ENCODE data around the gene TRIM38. TPM values are rescaled to one million over a fixed set of nuclear protein-coding genes. Genes with fewer than 3 reads are reported as not detected.
A peak's percentile ranks its signal among the peaks of the same experiment; 100 is the strongest.

Gene TRIM38
- total RNA-seq, 1 experiment from 2014 or later = 5.8 TPM

- no peak for DNase-seq (ENCODE audit: low read depth)
- in situ Hi-C loops (cut with HindIII; ENCODE audit: low pct_unique_long_range_greater_than_20kb, low sequenced_read_pairs) = no loop called here
Observed at GRCh38 chr6:25960734-25961133, 1.9 kb upstream of the TRIM38 start.

- no peak for DNase-seq (ENCODE audit: low read depth)
- in situ Hi-C loops (cut with HindIII; ENCODE audit: low pct_unique_long_range_greater_than_20kb, low sequenced_read_pairs) = no loop called here
Observed at GRCh38 chr6:25961619-25962148, 918 bp upstream of the TRIM38 start.

GRCh38 chr6:25963426-25964123 lies 973 bp downstream of the TRIM38 start:
- no peak for DNase-seq (ENCODE audit: low read depth)
- in situ Hi-C loops (cut with HindIII; ENCODE audit: low pct_unique_long_range_greater_than_20kb, low sequenced_read_pairs) = no loop called here

GRCh38 chr6:25965058-25965457 lies 2.5 kb downstream of the TRIM38 start:
- in situ Hi-C loops (cut with HindIII; ENCODE audit: low pct_unique_long_range_greater_than_20kb, low sequenced_read_pairs) = no loop called here

GRCh38 chr6:25966711-25967110 lies 4.1 kb downstream of the TRIM38 start:
- in situ Hi-C loops (cut with HindIII; ENCODE audit: low pct_unique_long_range_greater_than_20kb, low sequenced_read_pairs) = no loop called here

More at GRCh38 chr6:25965058-25965457, 2.5 kb downstream of the TRIM38 start:
- no peak for DNase-seq (ENCODE audit: low read depth)

GRCh38 chr6:25968769-25969168 lies 6.2 kb downstream of the TRIM38 start:
- no peak for DNase-seq (ENCODE audit: low read depth)
- in situ Hi-C loops (cut with HindIII; ENCODE audit: low pct_unique_long_range_greater_than_20kb, low sequenced_read_pairs) = no loop called here

More at GRCh38 chr6:25966711-25967110, 4.1 kb downstream of the TRIM38 start:
- no peak for DNase-seq (ENCODE audit: low read depth)

- peak; percentile 88 for DNase-seq (ENCODE audit: low read depth)
- in situ Hi-C loops (cut with HindIII; ENCODE audit: low pct_unique_long_range_greater_than_20kb, low sequenced_read_pairs) = no loop called here
Observed at GRCh38 chr6:25971187-25971821, 8.7 kb downstream of the TRIM38 start.

- no peak for DNase-seq (ENCODE audit: low read depth)
- in situ Hi-C loops (cut with HindIII; ENCODE audit: low pct_unique_long_range_greater_than_20kb, low sequenced_read_pairs) = no loop called here
Observed at GRCh38 chr6:25972128-25972527, 9.5 kb downstream of the TRIM38 start.

- DNase-seq (ENCODE audit: low read depth) = no peak
- in situ Hi-C loops (cut with HindIII; ENCODE audit: low pct_unique_long_range_greater_than_20kb, low sequenced_read_pairs) = no loop called here
Observed at GRCh38 chr6:25972902-25973301, 10.3 kb downstream of the TRIM38 start.

- in situ Hi-C loops (cut with HindIII; ENCODE audit: low pct_unique_long_range_greater_than_20kb, low sequenced_read_pairs) = no loop called here
- DNase-seq (ENCODE audit: low read depth) = no peak
Observed at GRCh38 chr6:25973923-25974555, 11.4 kb downstream of the TRIM38 start.

- in situ Hi-C loops (cut with HindIII; ENCODE audit: low pct_unique_long_range_greater_than_20kb, low sequenced_read_pairs) = no loop called here
- DNase-seq (ENCODE audit: low read depth) = no peak
Observed at GRCh38 chr6:25975923-25976560, 13.4 kb downstream of the TRIM38 start.

- in situ Hi-C loops (cut with HindIII; ENCODE audit: low pct_unique_long_range_greater_than_20kb, low sequenced_read_pairs) = no loop called here
- no peak for DNase-seq (ENCODE audit: low read depth)
Observed at GRCh38 chr6:25980935-25981334, 18.3 kb downstream of the TRIM38 start.

GRCh38 chr6:25981568-25982263 lies 19.1 kb downstream of the TRIM38 start:
- in situ Hi-C loops (cut with HindIII; ENCODE audit: low pct_unique_long_range_greater_than_20kb, low sequenced_read_pairs) = no loop called here
- peak; percentile 31 for DNase-seq (ENCODE audit: low read depth)

- DNase-seq (ENCODE audit: low read depth) = no peak
Observed at GRCh38 chr6:25984265-25984664, 21.7 kb downstream of the TRIM38 start.

GRCh38 chr6:25987845-25988244 lies 25.2 kb downstream of the TRIM38 start:
- in situ Hi-C loops (cut with HindIII; ENCODE audit: low pct_unique_long_range_greater_than_20kb, low sequenced_read_pairs) = no loop called here

More at GRCh38 chr6:25984265-25984664, 21.7 kb downstream of the TRIM38 start:
- in situ Hi-C loops (cut with HindIII; ENCODE audit: low pct_unique_long_range_greater_than_20kb, low sequenced_read_pairs) = no loop called here

GRCh38 chr6:25990172-25990873 lies 27.7 kb downstream of the TRIM38 start:
- DNase-seq (ENCODE audit: low read depth) = no peak
- in situ Hi-C loops (cut with HindIII; ENCODE audit: low pct_unique_long_range_greater_than_20kb, low sequenced_read_pairs) = no loop called here

More at GRCh38 chr6:25987845-25988244, 25.2 kb downstream of the TRIM38 start:
- no peak for DNase-seq (ENCODE audit: low read depth)

GRCh38 chr6:25991785-25992412 lies 29.3 kb downstream of the TRIM38 start:
- in situ Hi-C loops (cut with HindIII; ENCODE audit: low pct_unique_long_range_greater_than_20kb, low sequenced_read_pairs) = no loop called here

More at GRCh38 chr6:25991785-25992412, 29.3 kb downstream of the TRIM38 start:
- no peak for DNase-seq (ENCODE audit: low read depth)
